Measurements from ENCODE around the gene CD320. TPM values are rescaled to one million over a fixed set of nuclear protein-coding genes. Genes with fewer than 3 reads are reported as not detected.

CD320 gene
- total and polyA plus RNA-seq, 10 of the 15 experiments (the other 5 are each of a cell fraction or from before 2014, with no cell fraction given), result 1.1 to 134 (median 46.5) TPM

DNA sequence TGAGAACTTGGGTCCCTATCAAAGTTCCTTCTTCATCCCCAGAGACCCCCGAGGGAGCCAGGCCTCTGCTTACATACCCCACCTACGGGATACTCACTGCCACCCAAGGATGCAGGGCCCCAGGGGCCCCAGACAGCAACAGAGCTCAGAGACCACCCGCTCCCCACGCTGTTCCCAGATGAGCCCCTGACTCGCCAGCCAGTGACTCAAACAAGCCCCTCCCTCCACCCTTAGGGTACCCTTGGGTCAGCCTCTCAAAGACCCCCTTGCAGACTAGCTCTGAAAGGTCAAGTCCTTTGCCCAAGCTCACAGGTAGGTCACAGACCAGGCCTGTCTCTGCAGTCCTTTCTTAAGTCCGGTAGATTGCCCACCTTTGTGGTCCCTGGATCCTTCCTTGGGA, 45.7 kb downstream of the CD320 start:
- CTCF ChIA-PET, result interaction anchor here (0.6 to 0.7 kb wide), 2 partner anchors 107 to 316 kb away, joined by 3 to 4 read pairs; no protein-coding TSS in a partner anchor
- TF ChIP-seq, protein P1, sequence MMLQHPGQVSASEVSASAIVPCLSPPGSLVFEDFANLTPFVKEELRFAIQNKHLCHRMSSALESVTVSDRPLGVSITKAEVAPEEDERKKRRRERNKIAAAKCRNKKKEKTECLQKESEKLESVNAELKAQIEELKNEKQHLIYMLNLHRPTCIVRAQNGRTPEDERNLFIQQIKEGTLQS (IDR thresholded peaks at IDR 0.05; ENCODE audit: borderline replicate concordance, extremely low read depth, low read depth, low read length), result no peak
- no peak for TF ChIP-seq CBFB (IDR thresholded peaks at IDR 0.05; ENCODE audit: low read depth)
- no peak for TF ChIP-seq MEF2A (IDR thresholded peaks at IDR 0.05; ENCODE audit: insufficient read depth, low read depth, low read length)
- TF ChIP-seq IKZF1 (conservative IDR thresholded peaks at IDR 0.05), result no peak
- no peak for TF ChIP-seq TBL1XR1 (IDR thresholded peaks at IDR 0.05; ENCODE audit: low read depth, low read length)
- TF ChIP-seq NFYB (IDR thresholded peaks at IDR 0.05; ENCODE audit: insufficient read depth, low read depth, low read length), result no peak
- TF ChIP-seq ASH2L (IDR thresholded peaks at IDR 0.05; ENCODE audit: borderline replicate concordance, low read depth), result no peak
- TF ChIP-seq, protein P2, sequence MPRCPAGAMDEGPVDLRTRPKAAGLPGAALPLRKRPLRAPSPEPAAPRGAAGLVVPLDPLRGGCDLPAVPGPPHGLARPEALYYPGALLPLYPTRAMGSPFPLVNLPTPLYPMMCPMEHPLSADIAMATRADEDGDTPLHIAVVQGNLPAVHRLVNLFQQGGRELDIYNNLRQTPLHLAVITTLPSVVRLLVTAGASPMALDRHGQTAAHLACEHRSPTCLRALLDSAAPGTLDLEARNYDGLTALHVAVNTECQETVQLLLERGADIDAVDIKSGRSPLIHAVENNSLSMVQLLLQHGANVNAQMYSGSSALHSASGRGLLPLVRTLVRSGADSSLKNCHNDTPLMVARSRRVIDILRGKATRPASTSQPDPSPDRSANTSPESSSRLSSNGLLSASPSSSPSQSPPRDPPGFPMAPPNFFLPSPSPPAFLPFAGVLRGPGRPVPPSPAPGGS (IDR thresholded peaks at IDR 0.05; ENCODE audit: borderline replicate concordance, insufficient read depth, low read depth, low read length, poor library complexity, severe bottlenecking), result no peak
- no peak for TF ChIP-seq NR2F1 (conservative IDR thresholded peaks at IDR 0.05)
- no peak for TF ChIP-seq BHLHE40 (IDR thresholded peaks at IDR 0.05; ENCODE audit: borderline replicate concordance in 1 of 2, low read depth in 2 of 2, low read length in 1 of 2)
- no peaks in the 10 kb centered on the region for H3K79me2 ChIP-seq (ENCODE audit: control insufficient read depth, insufficient read depth, low read length)
- H4K20me1 ChIP-seq (ENCODE audit: control insufficient read depth, insufficient read depth), result no peaks in the 10 kb centered on the region
- FAIRE-seq (no peak), ATAC-seq (no peak), DNase-seq (ENCODE audit: low read depth, low spot score) (no peak)
- H3K27me3 ChIP-seq (replicated peaks in 1 of 2; ENCODE audit: control insufficient read depth in 2 of 2, insufficient read depth in 2 of 2, low read length in 1 of 2), result no peaks in the 10 kb centered on the region
- H2AFZ ChIP-seq (ENCODE audit: control insufficient read depth, low read depth, low read length), result no peak overlapping the region
- peaks cover 1% of the 10 kb centered on the region; the same call in 1 of the 2 replicates for H3K4me1 ChIP-seq (ENCODE audit: control insufficient read depth, insufficient read depth, low read length)
- POLR2A ChIA-PET, result no interaction called here
- RAD21 ChIA-PET (ENCODE audit: unreplicated experiment), result no interaction called here
- intact Hi-C loops (cut with micrococcal nuclease; ENCODE audit: unreplicated experiment), result no loop called here
- H3K4me2 ChIP-seq (ENCODE audit: control insufficient read depth, insufficient read depth), result no peak overlapping the region
- no peaks in the 10 kb centered on the region for H3K9me3 ChIP-seq (replicated peaks; ENCODE audit: control insufficient read depth, insufficient read depth, low read length)
- no peak overlapping the region for H3K9ac ChIP-seq (ENCODE audit: control insufficient read depth, insufficient read depth, low read length)
- no peak overlapping the region for H3K27ac ChIP-seq (ENCODE audit: control insufficient read depth, insufficient read depth)
- H3K36me3 ChIP-seq (ENCODE audit: control insufficient read depth in 2 of 2, insufficient read depth in 2 of 2, low read length in 1 of 2), result peaks cover 8 to 10% of the 10 kb centered on the region in 2 experiments; a peak in 3 of 4 replicates
- in situ Hi-C loops (cut with MboI), result no loop called here
- SMC1A ChIA-PET (ENCODE audit: uncharacterized antibody, unreplicated experiment), result no interaction called here
- no peak overlapping the region for H3K4me3 ChIP-seq
- 89% methylated on average over 6 of the region's 6 CpGs for WGBS (ENCODE audit: insufficient coverage, insufficient replicate concordance, low lambda C conversion rate, missing lambda C conversion rate)
- BruUV-seq (replicated peaks), result no TSS peak
